M059J (cell line): ENCODE data around the gene COG7. TPM values are rescaled to one million over a fixed set of nuclear protein-coding genes. Genes with fewer than 3 reads are reported as not detected.
"Not testable (repeated sequence)": the region's sequence is repeated elsewhere in the genome, so short reads cannot be mapped to it uniquely, and the experiment has no call there.

ENCODE experiments used
- DNase-seq: peaks from one replicate; pipeline ENCODE4 v3.0.0-alpha.2; 2012; ENCODE audit warnings: low read depth
- total RNA-seq: library from RNA; depleted of rRNA; stranded (reverse); fragments of >200 nt; shearing (Covaris generic); gene quantifications from 2 replicates; pipeline ENCODE4 v1.2.3, GENCODE V29; 2014; rRNA removed

Gene COG7
- 20.6 and 30.5 TPM in 2 replicates for total RNA-seq

GRCh38 chr16:23452572-23453337, at the start of gene COG7:
Gene COG7, minus strand, starts transcription at chr16:23453189. Its CDS starts 195 bp downstream, at chr16:23452994.
- peak; percentile 83 for DNase-seq

GRCh38 chr16:23502466-23502865, 49.5 kb upstream of the COG7 start:
- DNase-seq = no peak

GRCh38 chr16:23501291-23501690, 48.3 kb upstream of the COG7 start:
- no peak for DNase-seq

GRCh38 chr16:23500862-23501225, 47.9 kb upstream of the COG7 start:
- DNase-seq = no peak

- no peak for DNase-seq
Measured at GRCh38 chr16:23500212-23500861, 47.3 kb upstream of the COG7 start.

- DNase-seq = no peak
Measured at GRCh38 chr16:23499801-23500200, 46.8 kb upstream of the COG7 start.

- no peak for DNase-seq
Measured at GRCh38 chr16:23498863-23499262, 45.9 kb upstream of the COG7 start.

- DNase-seq = no peak
Measured at GRCh38 chr16:23497543-23497868, 44.5 kb upstream of the COG7 start.

GRCh38 chr16:23496821-23497542, 44.0 kb upstream of the COG7 start:
- DNase-seq = no peak

GRCh38 chr16:23495671-23496070, 42.7 kb upstream of the COG7 start:
- DNase-seq = no peak

GRCh38 chr16:23494188-23494587, 41.2 kb upstream of the COG7 start:
- no peak for DNase-seq

GRCh38 chr16:23491490-23492391, 38.8 kb upstream of the COG7 start:
- peak; percentile 65 for DNase-seq

GRCh38 chr16:23486480-23486879, 33.5 kb upstream of the COG7 start:
- DNase-seq = no peak

GRCh38 chr16:23485841-23486240, 32.9 kb upstream of the COG7 start:
- DNase-seq = no peak

- no peak for DNase-seq
Measured at GRCh38 chr16:23485257-23485614, 32.2 kb upstream of the COG7 start.

GRCh38 chr16:23484510-23485256, 31.7 kb upstream of the COG7 start:
- DNase-seq = no peak

- DNase-seq = not testable (repeated sequence)
Measured at GRCh38 chr16:23483492-23483891, 30.5 kb upstream of the COG7 start.

GRCh38 chr16:23482778-23483177, 29.8 kb upstream of the COG7 start:
- no peak for DNase-seq

GRCh38 chr16:23480257-23480656, 27.3 kb upstream of the COG7 start:
- no peak for DNase-seq

- no peak for DNase-seq
Measured at GRCh38 chr16:23479138-23479537, 26.1 kb upstream of the COG7 start.

- no peak for DNase-seq
Measured at GRCh38 chr16:23478566-23478965, 25.6 kb upstream of the COG7 start.
